Effector memory CD4-positive, alpha-beta T cell (primary cell): Measurements from ENCODE around the gene FBXL22.

Source experiments
- DNase-seq, 3 donors: peaks; one replicate each; pipeline ENCODE4 v3.0.0-alpha.2; 2020
- H3K27ac ChIP-seq: 2 replicates; pipeline ENCODE4 v1.7.0; 2013; ENCODE audit warnings: mild to moderate bottlenecking, low read length, moderate library complexity; ENCODE audit not compliant: insufficient read depth, poor library complexity, severe bottlenecking
- H3K27me3 ChIP-seq: replicated peaks from 2 replicates; pipeline ENCODE4 v1.7.0; 2013; ENCODE audit warnings: mild to moderate bottlenecking, low read length; ENCODE audit not compliant: insufficient read depth, control insufficient read depth, poor library complexity, severe bottlenecking
- H3K36me3 ChIP-seq: 2 replicates; pipeline ENCODE4 v1.7.0; 2013; ENCODE audit warnings: mild to moderate bottlenecking, low read length, moderate library complexity; ENCODE audit not compliant: control insufficient read depth, insufficient read depth
- H3K4me1 ChIP-seq: 2 replicates; pipeline ENCODE4 v1.7.0; 2013; ENCODE audit warnings: low read length, mild to moderate bottlenecking; ENCODE audit not compliant: control insufficient read depth, insufficient read depth, poor library complexity, severe bottlenecking
- H3K4me3 ChIP-seq: 2 replicates; pipeline ENCODE4 v1.7.0; 2013; ENCODE audit warnings: low read length, low read depth, mild to moderate bottlenecking; ENCODE audit not compliant: insufficient read depth, poor library complexity, severe bottlenecking
- H3K9me3 ChIP-seq: 2 replicates; pipeline ENCODE4 v1.7.0; 2013; ENCODE audit warnings: mild to moderate bottlenecking, low read length, moderate library complexity; ENCODE audit not compliant: control insufficient read depth

FBXL22 gene

DNA sequence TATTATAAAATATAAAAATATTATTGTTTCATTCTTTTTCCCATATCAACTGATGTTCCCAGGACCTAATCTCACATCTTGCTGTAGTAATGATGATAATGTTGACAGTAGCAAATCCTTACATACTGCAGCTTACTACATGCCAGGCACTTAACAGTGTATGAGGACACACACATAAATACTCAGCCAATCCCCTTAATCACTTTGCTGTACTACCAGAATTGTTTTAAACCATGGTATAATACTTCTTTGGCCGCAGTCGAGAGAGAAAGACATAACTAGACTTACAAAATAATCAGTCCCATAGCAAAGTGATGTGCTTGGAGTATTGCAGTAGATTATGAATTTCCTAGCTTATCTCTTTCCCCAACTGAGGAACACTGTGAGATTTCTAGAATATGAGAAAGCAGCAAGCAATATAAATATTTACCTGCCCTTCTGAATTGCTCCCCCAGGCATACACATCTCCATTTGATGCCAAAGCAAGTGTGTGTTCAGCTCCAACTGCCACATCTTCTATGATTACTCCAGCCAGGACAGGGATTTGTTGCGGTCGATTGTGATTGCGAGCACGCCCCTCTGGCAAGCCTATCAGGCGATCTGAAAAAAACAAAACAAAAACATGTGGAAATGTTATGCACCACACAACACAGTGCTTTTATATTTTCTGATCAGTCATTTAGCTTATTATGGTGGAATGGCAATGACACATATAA, 33.0 kb downstream of the FBXL22 start:
- H3K36me3 ChIP-seq = peaks cover 79% of the 10 kb centered on the region
- DNase-seq = no peak
- H3K9me3 ChIP-seq = no peaks in the 10 kb centered on the region
- H3K27ac ChIP-seq = no peak overlapping the region
- H3K4me3 ChIP-seq = no peak overlapping the region
- no peaks in the 10 kb centered on the region for H3K27me3 ChIP-seq
- no peaks in the 10 kb centered on the region for H3K4me1 ChIP-seq

DNA sequence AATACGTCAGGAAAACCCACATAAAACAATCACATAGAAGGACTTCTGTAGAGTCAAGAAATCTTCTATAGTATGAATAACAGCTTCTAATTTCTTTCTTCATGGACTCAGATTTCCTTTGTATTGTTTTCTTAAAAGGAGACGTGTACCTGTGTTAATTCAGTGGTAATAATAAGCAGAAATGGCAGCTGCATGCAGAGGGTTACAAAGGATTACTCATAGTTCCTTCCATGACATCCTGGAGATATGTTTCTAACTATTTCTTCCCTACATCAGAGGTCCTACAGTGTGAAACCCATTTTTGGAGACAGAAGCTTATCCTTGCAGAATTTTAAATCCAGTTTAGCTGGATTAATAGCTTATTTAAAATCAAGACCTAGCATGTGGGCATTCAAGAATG, 36.1 kb downstream of the FBXL22 start:
- Histone ChIP-seq H3K27me3 (no peaks in the 10 kb centered on the region), H3K4me1 (no peaks in the 10 kb centered on the region), H3K27ac (no peak overlapping the region), H3K9me3 (no peaks in the 10 kb centered on the region), H3K36me3 (peaks cover 74% of the 10 kb centered on the region), H3K4me3 (no peak overlapping the region)
- no peak for DNase-seq

DNA sequence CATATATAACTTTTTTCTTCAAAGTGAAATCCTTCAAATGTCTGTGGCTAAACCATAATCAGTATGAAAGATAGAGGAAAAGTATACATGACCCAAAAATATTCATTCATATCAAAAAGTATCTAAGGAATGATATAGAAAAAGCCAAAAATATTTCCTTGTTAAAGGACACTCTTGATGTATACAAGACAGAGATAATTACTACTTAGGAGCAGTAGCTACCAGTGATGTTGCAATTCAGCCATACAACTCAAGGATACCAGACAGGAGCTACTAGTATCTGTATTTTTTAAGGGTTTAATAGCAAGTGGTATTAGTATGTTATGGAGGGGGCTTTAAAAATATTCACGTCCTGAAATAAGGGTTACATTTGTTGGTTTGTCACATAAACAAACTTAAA, 37.0 kb downstream of the FBXL22 start:
- Histone ChIP-seq H3K9me3 (no peaks in the 10 kb centered on the region), H3K36me3 (peaks cover 73% of the 10 kb centered on the region), H3K4me1 (no peaks in the 10 kb centered on the region), H3K27ac (no peak overlapping the region), H3K4me3 (no peak overlapping the region), H3K27me3 (no peaks in the 10 kb centered on the region)
- no peak for DNase-seq

DNA sequence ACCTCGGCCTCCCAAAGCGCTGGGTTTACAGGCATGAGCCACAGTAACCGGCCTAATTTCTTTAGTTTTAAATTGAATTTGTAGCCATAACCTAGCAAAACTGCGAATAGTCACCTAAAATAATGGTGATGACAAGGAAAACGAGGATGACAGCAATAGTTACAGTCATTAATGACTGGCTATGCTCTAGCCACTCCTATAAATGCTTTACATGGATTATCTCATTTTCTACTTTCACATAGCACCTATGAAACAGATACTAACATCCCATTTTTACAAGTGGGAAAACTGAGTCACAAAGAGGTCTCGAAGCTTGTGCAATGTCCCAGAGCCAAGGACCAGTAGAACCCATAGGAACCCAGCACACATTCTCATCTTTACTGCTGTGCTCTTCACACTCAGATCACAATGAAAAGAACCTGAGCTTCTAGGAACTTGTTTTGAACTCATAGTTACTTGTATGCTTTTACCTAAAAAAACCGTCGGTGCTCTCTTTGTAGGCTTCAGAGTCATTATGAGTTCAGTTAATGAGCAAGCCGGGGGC, 39.4 kb downstream of the FBXL22 start:
- no peaks in the 10 kb centered on the region for H3K9me3 ChIP-seq
- no peak overlapping the region for H3K4me3 ChIP-seq
- H3K36me3 ChIP-seq = peaks cover 75% of the 10 kb centered on the region
- no peak for DNase-seq
- no peaks in the 10 kb centered on the region for H3K4me1 ChIP-seq
- H3K27ac ChIP-seq = no peak overlapping the region
- no peaks in the 10 kb centered on the region for H3K27me3 ChIP-seq

DNA sequence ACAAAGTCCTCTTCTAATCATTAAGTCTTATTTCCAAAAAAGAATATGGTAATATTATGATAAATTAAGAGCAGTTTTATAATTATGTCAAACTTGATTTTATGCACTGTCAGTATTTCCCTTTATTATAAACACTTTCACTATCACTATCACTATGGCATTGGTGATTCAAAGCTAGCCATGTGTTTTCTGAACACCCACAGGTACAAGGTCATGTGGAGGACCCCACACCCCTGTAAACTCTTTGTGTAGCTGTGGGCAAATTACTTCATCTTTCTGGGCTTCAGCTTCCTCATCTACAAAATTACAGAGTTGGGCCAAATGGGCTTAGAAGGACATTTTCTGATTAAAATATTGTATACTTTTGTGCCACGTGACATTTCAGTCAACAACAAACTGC, 41.7 kb downstream of the FBXL22 start:
- Histone ChIP-seq H3K36me3 (peaks cover 70% of the 10 kb centered on the region), H3K9me3 (no peaks in the 10 kb centered on the region), H3K27ac (no peak overlapping the region), H3K4me3 (no peak overlapping the region), H3K27me3 (no peaks in the 10 kb centered on the region), H3K4me1 (no peaks in the 10 kb centered on the region)
- DNase-seq = no peak

DNA sequence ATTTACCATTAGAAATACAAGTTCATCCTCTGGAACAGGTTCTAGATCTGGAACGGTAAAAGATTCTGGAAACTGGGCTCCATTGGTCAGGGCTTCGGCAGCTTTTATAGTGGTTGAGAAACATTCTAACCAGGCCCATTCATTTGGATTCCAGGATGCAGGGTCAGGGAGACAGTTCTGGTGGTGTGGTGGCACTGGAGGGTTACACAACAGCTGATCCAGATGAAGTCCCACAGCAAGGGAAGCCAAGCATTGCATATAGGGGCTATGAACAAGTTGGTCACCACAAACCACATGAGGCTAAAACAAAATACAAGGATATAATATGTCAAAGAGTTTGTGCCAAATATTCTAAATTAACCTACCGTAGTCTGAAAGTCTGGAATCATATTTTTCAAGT, 43.0 kb downstream of the FBXL22 start:
- H3K4me1 ChIP-seq = no peaks in the 10 kb centered on the region
- H3K36me3 ChIP-seq = peaks cover 78% of the 10 kb centered on the region

More for the DNA sequence above, 43.0 kb downstream of the FBXL22 start:
- Histone ChIP-seq H3K4me3 (no peak overlapping the region), H3K9me3 (no peaks in the 10 kb centered on the region), H3K27me3 (no peaks in the 10 kb centered on the region), H3K27ac (no peak overlapping the region)
- DNase-seq = no peak
